HG02642 (cell line): ENCODE measurements around the gene MT2A.
"Not testable (repeated sequence)": the region's sequence is repeated elsewhere in the genome, so short reads cannot be mapped to it uniquely, and the experiment has no call there.

Experiments used
- ATAC-seq: cut with Tn5 transposase; IDR thresholded peaks from one replicate; pipeline ENCODE4 v1.9.1; 2021; ENCODE audit warnings: mild to moderate bottlenecking; ENCODE audit not compliant: unreplicated experiment, poor library complexity

MT2A gene

DNA sequence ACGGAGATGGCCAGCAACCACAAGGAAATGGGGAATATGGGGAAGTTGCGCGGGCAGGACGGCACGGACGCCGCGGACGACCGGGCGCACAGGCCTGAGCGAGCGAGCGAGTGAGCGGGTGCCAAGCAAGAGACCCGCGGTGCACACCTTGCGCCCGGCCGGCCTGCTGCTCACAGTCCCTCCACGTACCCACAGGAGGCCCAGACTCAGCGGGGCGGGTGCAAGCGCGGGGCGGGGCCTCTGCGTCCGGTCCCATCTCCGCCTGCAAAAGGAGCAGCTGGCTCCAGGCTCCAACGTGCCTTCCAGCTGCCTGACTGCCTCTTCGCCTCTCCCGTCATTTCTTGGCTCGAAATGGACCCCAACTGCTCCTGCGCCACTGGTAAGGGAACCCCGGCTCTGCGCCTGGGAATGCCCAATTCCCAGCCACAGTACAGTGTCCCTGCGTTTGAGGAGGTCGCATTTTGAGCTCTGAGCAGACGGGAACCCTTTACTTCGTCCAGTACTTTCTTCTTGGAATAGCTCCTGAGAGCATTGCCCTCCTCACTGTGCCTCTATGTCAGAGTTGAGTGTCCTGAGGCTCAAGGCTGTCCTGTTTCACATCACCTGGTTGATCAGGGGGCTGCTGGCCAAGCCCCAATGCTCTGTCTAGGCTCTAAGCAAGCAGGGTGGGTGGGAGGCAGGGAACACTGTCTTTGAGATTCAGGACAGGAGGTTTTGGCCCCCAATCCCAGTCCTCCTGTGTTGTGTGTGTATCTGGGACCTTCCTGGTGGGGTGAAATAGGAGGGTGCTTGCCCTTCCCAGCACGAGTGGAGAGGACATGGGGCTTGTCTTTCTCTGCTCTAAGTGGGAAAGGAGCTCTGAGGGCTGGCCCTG is 9.1 kb downstream of the MT2A start:
- ATAC-seq: no peak

DNA sequence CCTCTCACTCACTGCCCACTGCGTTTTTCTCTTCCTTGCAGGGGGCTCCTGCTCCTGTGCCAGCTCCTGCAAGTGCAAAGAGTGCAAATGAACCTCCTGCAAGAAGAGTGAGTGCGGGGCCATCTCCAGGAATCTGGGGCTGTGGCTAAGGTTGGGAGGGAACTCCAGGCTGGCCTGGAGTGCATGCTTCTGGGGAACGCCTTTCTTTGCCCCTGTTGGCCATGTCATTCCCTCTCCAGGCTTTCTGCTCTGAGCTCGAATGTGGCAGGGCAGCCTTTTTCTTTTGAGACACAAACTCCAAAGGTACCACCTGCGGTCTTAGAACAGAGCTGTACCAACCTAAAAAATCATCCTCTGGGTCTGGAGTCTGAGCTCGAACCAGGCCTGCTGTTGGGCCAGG is 9.8 kb downstream of the MT2A start:
- ATAC-seq: no peak

DNA sequence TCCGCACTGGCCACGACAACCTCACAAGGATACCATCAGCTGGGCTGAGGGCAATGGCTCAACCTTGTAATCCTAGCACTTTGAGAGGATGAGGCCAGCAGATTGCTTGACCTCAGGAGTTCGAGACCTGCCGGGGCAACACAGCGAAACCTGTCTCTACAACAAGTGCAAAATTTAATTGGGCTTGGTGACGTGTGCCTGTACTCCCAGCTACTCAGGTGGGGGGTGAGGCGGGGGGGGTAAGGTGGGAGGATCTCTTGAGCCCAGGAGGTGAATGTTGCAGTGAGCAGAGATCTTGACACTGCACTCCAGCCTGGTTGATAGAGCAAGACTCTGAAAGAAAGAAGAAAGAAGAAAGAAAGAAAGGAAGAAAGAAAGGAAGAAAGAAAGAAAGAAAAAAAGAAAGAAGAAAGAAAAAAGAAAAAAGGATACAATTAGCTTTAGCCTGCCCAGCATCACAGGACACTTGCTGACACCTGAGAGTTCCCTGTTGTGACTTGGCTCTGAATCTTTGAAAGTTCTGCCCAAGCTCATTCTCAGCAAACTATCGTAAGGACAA is 12.0 kb downstream of the MT2A start:
- ATAC-seq: no peak

GRCh38 chr16:56621665-56622445 is 13.5 kb downstream of the MT2A start:
- ATAC-seq: not testable (repeated sequence)

DNA sequence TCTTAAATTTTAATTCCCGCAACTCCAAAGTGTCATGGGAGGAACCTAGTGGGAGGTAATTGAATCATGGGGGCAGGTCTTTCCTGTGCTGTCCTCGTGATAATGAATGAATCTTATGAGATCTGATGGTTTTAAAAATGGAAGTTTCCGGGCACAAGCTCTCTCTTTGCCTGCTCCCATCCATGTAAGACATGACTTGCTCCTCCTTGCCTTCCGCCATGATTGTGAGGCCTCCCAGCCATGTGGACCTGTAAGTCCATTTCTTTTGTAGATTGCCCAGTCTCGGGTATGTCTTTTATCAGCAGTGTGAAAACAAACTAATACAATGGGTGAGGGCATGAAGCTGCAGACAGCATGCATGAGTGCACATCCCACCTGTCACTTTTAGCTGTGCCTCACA is 14.8 kb downstream of the MT2A start:
- ATAC-seq: not testable (repeated sequence)

DNA sequence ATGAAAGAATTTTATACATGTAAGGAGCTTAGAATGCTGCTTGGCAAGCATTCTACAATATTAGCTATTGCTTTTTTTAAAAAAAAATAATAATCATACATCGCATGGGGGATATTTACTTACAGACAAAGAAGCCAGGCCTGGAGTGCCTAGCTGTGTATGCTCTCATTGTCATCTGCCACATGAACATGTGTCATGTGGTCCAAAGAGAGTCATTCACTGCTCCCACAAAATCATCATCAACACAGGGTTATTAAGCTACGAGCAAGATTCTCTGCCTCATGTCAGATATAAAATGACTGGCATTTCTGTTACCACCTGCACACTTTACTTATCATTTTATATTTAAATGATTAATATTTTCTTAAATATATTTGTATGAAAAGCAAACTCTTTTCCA is 15.3 kb downstream of the MT2A start:
- no peak for ATAC-seq

DNA sequence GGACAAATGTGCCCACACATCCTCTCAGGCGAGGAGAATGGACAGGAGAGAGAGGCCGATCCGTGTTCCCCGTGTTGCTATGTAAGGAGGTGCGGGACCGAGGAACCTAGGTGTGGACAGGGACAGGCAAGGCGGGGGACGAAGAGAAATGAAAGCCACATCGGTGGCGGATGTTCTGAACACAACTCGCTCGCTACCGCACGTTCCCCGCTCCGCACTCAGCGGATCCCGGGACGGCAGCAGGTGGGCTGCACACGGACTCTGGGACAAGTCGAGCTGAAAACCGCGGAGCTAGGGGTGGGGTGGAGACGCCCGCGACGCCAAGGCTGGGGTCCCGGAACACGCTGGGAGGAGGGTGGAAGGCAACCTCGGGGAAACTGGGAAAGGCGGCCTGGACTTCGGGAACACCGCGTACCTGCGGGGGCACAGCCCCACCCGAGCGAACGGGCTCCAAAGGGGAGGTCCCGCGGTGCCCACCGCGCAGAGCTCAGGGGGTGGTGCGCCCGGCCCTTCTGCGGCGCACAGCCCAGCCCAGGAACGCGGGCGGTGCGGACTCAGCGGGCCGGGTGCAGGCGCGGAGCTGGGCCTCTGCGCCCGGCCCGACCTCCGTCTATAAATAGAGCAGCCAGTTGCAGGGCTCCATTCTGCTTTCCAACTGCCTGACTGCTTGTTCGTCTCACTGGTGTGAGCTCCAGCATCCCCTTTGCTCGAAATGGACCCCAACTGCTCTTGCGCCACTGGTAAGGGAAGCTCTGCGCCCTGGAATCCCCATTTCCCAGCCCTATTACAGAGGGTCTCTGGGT is 17.0 kb downstream of the MT2A start, which contains the start of gene MT1E:
MT1E (plus strand) TSS at position 642 of the 803 bp plus-strand sequence; CDS start at position 713, 71 bp downstream.
- peak; percentile 63 for ATAC-seq

- peak; percentile 5 for ATAC-seq
These were observed 17.7 kb downstream of the MT2A start for GRCh38 chr16:56625943-56626654.

- ATAC-seq: no peak
These were observed 18.3 kb downstream of the MT2A start for GRCh38 chr16:56626685-56627084.

DNA sequence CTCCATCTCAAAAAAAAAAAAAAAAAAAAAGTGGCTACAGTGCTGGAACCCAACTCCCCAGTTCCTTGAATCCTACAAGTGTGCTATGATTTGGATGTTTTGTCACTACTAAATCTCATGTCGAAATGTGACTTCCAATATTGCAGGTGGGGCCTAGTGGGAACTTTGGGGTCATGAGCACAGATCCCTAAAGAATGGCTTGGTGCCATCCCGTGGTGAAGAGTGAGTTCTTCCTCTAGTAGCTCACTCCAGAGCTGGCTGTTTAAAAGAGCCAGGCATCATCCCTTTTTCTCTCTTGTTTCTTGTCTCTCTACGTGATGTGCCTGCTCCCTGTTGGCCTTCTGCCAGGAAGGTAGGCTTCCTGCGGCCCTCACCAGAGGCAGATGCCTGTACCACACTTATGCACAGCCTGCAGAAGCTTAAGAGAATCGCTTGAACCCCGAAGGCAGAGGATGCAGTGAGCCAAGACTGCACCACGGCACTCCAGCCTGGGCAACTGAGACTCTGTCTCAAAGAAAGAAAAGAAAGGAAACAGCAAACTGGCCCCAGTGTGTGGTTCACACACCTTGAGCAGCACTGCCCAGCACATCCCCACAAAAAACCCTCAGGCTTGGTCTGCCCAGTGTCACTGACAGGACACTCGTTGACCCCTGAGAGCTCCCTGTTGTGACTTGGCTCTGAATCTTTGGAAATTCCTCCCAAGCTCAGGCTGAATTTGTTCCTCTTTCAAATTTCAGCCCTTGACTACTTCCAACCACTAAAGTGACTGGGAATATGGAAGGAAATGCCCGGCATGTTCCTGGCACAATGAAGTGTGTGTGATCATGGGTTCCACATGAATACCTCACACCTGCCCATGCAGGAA is 20.3 kb downstream of the MT2A start:
- ATAC-seq: no peak

DNA sequence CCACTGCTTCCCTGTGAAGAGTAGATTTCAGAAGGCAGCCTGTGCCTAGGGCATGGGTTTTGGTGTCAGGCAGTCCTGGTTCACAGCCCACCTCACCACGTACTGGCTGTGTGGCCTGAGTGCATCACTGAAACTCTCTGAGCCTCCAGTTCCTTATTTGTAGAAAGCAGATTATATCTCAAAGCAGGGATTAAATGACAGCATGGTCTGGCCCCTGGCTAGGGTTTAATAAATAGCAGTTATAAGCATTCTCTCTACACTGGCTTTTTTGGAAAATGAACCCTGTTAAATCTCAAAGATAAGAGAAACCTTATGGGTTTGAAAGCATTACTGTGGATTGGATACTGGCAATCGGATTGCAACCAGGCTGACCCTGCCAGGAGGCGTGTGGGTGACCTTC is 21.1 kb downstream of the MT2A start:
- ATAC-seq: no peak

DNA sequence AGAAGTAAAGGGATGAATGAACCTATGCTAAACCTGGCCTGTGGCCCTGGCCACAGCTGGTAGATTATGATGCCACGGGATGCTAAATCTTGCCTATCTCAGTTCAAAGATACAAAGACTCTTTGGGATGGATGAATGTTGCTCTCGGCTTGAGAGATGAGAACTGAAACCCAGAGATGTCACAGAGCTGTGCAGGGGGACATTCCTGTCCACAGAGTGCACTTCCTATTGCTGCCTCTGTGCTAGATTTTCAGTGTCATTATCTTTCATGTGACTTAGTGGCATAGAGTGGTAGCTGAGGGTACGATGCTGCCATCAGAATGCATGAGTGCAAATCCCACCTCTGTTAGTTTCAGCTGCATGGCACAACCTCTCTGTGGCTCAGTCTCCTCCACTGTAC is 21.8 kb downstream of the MT2A start:
- ATAC-seq: peak; percentile 80

DNA sequence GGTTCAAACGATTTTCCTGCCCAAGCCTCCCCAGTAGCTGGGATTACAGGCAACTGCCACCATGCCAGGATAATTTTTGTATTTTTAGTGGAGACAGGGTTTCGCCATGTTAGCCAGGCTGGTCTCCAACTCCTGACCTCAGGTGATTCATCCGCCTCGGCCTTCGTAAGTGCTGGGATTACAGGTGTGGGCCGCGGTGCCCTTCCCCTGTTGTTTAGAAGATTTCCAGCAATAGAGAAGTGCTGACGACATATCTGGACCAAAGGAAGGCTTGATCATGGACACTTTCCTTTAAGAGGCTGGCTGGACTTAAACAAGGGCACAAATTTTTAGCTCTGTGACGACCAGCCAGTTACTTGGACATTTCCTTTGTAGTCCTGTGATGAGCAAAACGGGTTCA is 22.8 kb downstream of the MT2A start:
- no peak for ATAC-seq

- ATAC-seq: no peak
These were observed 23.4 kb downstream of the MT2A start for GRCh38 chr16:56631832-56632155.

DNA sequence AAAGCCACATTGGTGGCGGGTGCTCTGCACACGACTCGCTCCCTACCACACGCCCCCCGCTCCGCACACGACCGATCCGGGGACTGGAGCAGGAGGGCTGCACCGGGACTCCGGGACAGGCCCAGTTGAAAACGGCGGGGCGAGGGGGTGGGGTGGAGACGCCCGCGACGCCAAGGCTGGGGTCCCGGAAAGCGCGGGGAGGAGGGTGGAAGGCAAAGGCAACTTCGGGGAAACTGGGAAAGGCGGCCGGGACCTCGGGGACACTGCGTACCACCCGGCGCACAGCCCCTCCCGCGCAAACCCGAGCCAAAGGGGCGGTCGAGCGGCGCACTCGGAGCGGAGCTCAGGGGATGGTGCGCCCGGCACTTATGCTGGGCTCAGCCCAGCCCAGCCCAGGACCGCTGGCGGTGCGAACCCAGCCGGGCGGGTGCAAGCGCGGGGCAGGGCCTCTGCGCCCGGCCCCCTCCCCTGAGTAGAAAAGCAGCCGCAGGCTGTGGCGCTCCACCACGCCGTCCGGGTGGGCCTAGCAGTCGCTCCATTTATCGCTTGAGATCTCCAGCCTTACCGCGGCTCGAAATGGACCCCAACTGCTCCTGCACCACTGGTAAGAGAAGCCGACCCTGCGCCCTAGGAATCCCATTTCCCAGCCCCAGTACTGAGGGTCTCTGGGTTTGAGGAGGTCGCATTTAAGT is 23.9 kb downstream of the MT2A start, which contains the start of gene MT1M:
MT1M (plus strand) TSS at position 504 of the 692 bp plus-strand sequence; CDS start at position 577, 73 bp downstream.
- ATAC-seq: no peak

DNA sequence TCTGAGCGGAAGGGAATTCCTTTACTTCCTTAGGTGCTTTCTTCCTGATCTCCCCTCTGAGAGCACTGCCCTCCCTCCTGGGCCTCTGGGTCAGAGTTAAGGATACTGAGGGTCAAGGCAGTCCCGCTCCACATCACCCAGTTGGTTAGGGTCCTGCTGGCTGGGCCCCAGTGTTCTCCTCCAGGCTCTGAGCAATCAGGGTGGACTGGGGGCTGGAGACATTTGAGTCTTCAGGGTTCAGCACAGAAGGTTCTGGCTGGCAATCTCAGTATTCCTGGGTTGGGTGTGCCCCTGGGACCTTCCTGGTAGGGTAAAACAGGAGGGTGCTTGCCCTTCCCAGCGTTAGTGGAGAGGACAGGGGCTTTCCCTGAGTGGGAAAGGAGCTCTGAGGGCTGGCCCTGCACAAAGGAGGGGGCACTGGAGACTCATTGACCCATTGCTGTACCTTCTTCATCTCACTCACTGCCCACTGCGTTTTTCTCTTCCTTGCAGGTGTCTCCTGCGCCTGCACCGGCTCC is 24.5 kb downstream of the MT2A start:
- no peak for ATAC-seq

GRCh38 chr16:56633535-56633934 is 25.2 kb downstream of the MT2A start:
- ATAC-seq: no peak
